ENCODE data around the gene CHST15.

CHST15 gene

DNA sequence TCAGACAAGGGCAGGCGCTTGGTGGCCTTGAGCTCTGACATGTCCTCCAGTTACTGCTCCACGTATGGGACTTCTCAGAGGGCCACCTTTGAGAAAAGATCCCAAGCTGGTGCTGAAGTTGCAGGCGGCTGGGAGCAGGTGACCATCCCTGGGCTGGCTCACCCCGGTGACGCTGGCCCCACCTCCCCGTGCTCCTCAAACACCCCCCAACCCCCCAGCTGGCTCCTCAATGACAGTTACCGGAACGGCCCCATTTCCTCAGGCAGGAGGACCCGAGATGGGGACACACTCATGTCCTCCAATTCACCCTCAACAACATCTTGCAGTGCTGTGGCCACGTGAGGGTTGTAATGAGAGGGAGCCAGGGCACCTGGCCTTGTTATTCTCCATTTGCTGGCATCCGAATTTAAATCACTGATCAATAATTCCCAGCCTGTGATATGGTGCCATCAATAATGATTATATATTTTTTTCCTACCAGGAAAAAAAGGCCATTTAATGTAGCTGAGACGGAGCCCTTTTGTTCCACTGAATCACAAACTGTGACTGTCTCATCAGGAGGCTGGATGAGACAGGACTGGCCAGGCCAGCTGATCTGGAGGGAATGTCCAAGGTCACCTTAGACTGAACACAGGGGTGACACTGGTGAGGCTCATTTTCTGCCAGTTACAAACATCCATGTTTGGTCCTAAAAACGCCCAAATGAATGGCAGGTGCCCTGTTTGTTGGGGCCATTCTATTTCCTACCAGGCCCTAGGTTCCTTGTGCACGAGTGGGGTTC is 64.5 kb downstream of the CHST15 start:
- Histone ChIP-seq H3K36me3 (ENCODE audit: insufficient read depth, low read length) (no peaks in the 10 kb centered on the region), H3K4me2 (ENCODE audit: low read depth, low read length, poor library complexity, severe bottlenecking) (no peak overlapping the region), H3K79me2 (ENCODE audit: insufficient read depth, low read length) (no peaks in the 10 kb centered on the region), H3F3A (ENCODE audit: low read depth) (no peaks in the 10 kb centered on the region), H2AFZ (ENCODE audit: low read length) (no peak overlapping the region), H3K27me3 (ENCODE audit: insufficient read depth, low read length, poor library complexity, severe bottlenecking) (no peaks in the 10 kb centered on the region), H3K9ac (ENCODE audit: low read depth, low read length, poor library complexity, severe bottlenecking) (no peak overlapping the region), H3K9me2 (replicated peaks; ENCODE audit: low read depth, low read length) (no peaks in the 10 kb centered on the region), H3K9me3 (ENCODE audit: insufficient read depth, low read depth, low read length) (no peaks in the 10 kb centered on the region), H4K20me1 (ENCODE audit: insufficient read depth, low read length, poor library complexity, severe bottlenecking) (no peaks in the 10 kb centered on the region), H3K4me1 (ENCODE audit: insufficient read depth, low read length, poor library complexity, severe bottlenecking) (peaks cover 8% of the 10 kb centered on the region), H3K4me3 (ENCODE audit: low read length, poor library complexity, severe bottlenecking) (no peak overlapping the region)
- TF ChIP-seq, protein P1, sequence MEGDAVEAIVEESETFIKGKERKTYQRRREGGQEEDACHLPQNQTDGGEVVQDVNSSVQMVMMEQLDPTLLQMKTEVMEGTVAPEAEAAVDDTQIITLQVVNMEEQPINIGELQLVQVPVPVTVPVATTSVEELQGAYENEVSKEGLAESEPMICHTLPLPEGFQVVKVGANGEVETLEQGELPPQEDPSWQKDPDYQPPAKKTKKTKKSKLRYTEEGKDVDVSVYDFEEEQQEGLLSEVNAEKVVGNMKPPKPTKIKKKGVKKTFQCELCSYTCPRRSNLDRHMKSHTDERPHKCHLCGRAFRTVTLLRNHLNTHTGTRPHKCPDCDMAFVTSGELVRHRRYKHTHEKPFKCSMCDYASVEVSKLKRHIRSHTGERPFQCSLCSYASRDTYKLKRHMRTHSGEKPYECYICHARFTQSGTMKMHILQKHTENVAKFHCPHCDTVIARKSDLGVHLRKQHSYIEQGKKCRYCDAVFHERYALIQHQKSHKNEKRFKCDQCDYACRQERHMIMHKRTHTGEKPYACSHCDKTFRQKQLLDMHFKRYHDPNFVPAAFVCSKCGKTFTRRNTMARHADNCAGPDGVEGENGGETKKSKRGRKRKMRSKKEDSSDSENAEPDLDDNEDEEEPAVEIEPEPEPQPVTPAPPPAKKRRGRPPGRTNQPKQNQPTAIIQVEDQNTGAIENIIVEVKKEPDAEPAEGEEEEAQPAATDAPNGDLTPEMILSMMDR (conservative IDR thresholded peaks at IDR 0.05; ENCODE audit: low read length): no peak
- TF ChIP-seq EZH2phosphoT487 (IDR thresholded peaks at IDR 0.05; ENCODE audit: borderline replicate concordance): no peak

GRCh38 chr10:124027651-124028050 is 65.7 kb downstream of the CHST15 start:
- H3K27me3 ChIP-seq (ENCODE audit: insufficient read depth, low read length, poor library complexity, severe bottlenecking): no peaks in the 10 kb centered on the region
- no peak overlapping the region for H3K9ac ChIP-seq (ENCODE audit: low read depth, low read length, poor library complexity, severe bottlenecking)
- peaks cover 8% of the 10 kb centered on the region for H3K4me1 ChIP-seq (ENCODE audit: insufficient read depth, low read length, poor library complexity, severe bottlenecking)
- no peak overlapping the region for H3K4me3 ChIP-seq (ENCODE audit: low read length, poor library complexity, severe bottlenecking)
- TF ChIP-seq, protein P1 (conservative IDR thresholded peaks at IDR 0.05; ENCODE audit: low read length): no peak
- no peak for TF ChIP-seq EZH2phosphoT487 (IDR thresholded peaks at IDR 0.05; ENCODE audit: borderline replicate concordance)
- no peaks in the 10 kb centered on the region for H3F3A ChIP-seq (ENCODE audit: low read depth)
- no peaks in the 10 kb centered on the region for H3K9me3 ChIP-seq (ENCODE audit: insufficient read depth, low read depth, low read length)
- no peak overlapping the region for H2AFZ ChIP-seq (ENCODE audit: low read length)
- H3K79me2 ChIP-seq (ENCODE audit: insufficient read depth, low read length): no peaks in the 10 kb centered on the region
- no peaks in the 10 kb centered on the region for H3K36me3 ChIP-seq (ENCODE audit: insufficient read depth, low read length)
- H3K9me2 ChIP-seq (replicated peaks; ENCODE audit: low read depth, low read length): no peaks in the 10 kb centered on the region
- no peak overlapping the region for H3K4me2 ChIP-seq (ENCODE audit: low read depth, low read length, poor library complexity, severe bottlenecking)
- no peaks in the 10 kb centered on the region for H4K20me1 ChIP-seq (ENCODE audit: insufficient read depth, low read length, poor library complexity, severe bottlenecking)

GRCh38 chr10:124027031-124027611 is 66.3 kb downstream of the CHST15 start:
- Histone ChIP-seq H3K36me3 (ENCODE audit: insufficient read depth, low read length) (no peaks in the 10 kb centered on the region), H3K9me3 (ENCODE audit: insufficient read depth, low read depth, low read length) (no peaks in the 10 kb centered on the region), H3K4me3 (ENCODE audit: low read length, poor library complexity, severe bottlenecking) (no peak overlapping the region), H3K27me3 (ENCODE audit: insufficient read depth, low read length, poor library complexity, severe bottlenecking) (no peaks in the 10 kb centered on the region), H3K4me2 (ENCODE audit: low read depth, low read length, poor library complexity, severe bottlenecking) (no peak overlapping the region), H3K9me2 (replicated peaks; ENCODE audit: low read depth, low read length) (no peaks in the 10 kb centered on the region), H2AFZ (ENCODE audit: low read length) (no peak overlapping the region), H4K20me1 (ENCODE audit: insufficient read depth, low read length, poor library complexity, severe bottlenecking) (no peaks in the 10 kb centered on the region), H3K4me1 (ENCODE audit: insufficient read depth, low read length, poor library complexity, severe bottlenecking) (peaks cover 8% of the 10 kb centered on the region), H3K9ac (ENCODE audit: low read depth, low read length, poor library complexity, severe bottlenecking) (no peak overlapping the region), H3K79me2 (ENCODE audit: insufficient read depth, low read length) (no peaks in the 10 kb centered on the region), H3F3A (ENCODE audit: low read depth) (no peaks in the 10 kb centered on the region)
- TF ChIP-seq, protein P1 (conservative IDR thresholded peaks at IDR 0.05; ENCODE audit: low read length): no peak
- TF ChIP-seq EZH2phosphoT487 (IDR thresholded peaks at IDR 0.05; ENCODE audit: borderline replicate concordance): no peak

Data from Loucy (cell line).